Osteocyte (in vitro differentiated cells): Measurements from ENCODE around the gene CLNS1A. TPM values are rescaled to one million over a fixed set of nuclear protein-coding genes. Genes with fewer than 3 reads are reported as not detected.
A peak's percentile ranks its signal among the peaks of the same experiment; 100 is the strongest.

Source experiments
- DNase-seq: peaks from one replicate; pipeline ENCODE4 v3.0.0; 2021; ENCODE audit warnings: mixed read lengths; ENCODE audit not compliant: unreplicated experiment; ENCODE audit errors: extremely low spot score
- H3K27ac Mint-ChIP-seq: one replicate; pipeline ENCODE4 v1.8.0; 2021; ENCODE audit warnings: mild to moderate bottlenecking, mixed read lengths; ENCODE audit not compliant: unreplicated experiment
- H3K27me3 Mint-ChIP-seq: one replicate; pipeline ENCODE4 v1.8.0; 2021; ENCODE audit warnings: mixed read lengths; ENCODE audit not compliant: unreplicated experiment
- H3K36me3 Mint-ChIP-seq: one replicate; pipeline ENCODE4 v1.8.0; 2021; ENCODE audit warnings: mixed read lengths; ENCODE audit not compliant: unreplicated experiment
- H3K4me1 Mint-ChIP-seq: one replicate; pipeline ENCODE4 v1.8.0; 2021; ENCODE audit warnings: mixed read lengths; ENCODE audit not compliant: unreplicated experiment
- H3K4me3 Mint-ChIP-seq: one replicate; pipeline ENCODE4 v1.8.0; 2021; ENCODE audit warnings: mild to moderate bottlenecking, moderate library complexity, mixed read lengths; ENCODE audit not compliant: unreplicated experiment
- H3K9me3 Mint-ChIP-seq: one replicate; pipeline ENCODE4 v1.8.0; 2021; ENCODE audit warnings: mixed read lengths; ENCODE audit not compliant: unreplicated experiment
- total RNA-seq: library from RNA; stranded (reverse); gene quantifications from 2 replicates; pipeline ENCODE4 v1.2.1, GENCODE V29; 2021
- TF ChIP-seq, protein P1 (sequence below): fragments of 200-600 bp; sonication (generic); IDR thresholded peaks from 2 replicates; pipeline ENCODE4 v1.5.0; 2021; ENCODE audit warnings: antibody characterized with exemption, mild to moderate bottlenecking, moderate library complexity

CLNS1A gene
- total RNA-seq, 1 donor from 2014 or later: 88.0 TPM

DNA sequence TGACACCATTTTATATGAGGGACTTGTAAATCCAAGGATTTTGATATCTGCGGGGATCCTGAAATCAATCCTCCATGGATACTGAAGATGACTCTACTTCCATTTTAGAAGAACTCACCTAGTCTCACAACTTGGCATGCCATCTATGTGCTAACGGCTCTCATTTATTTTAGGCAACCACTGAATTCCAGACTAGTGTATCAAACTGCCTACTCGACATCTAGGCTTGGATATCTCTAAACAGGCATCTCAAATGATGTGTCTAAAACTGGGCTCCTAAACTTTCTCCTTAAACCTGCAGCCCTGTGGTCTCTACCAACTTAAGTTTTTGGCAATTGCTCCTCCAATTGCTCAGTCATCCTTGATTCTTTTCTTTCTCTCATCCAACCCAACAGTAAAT is 31.2 kb upstream of the CLNS1A start:
- Mint-ChIP-seq H3K27me3 (no peaks in the 10 kb centered on the region), H3K36me3 (peaks cover 65% of the 10 kb centered on the region), H3K27ac (no peak overlapping the region), H3K4me1 (no peaks in the 10 kb centered on the region), H3K4me3 (no peak overlapping the region), H3K9me3 (no peaks in the 10 kb centered on the region)
- no peak for DNase-seq
- TF ChIP-seq, protein P1, sequence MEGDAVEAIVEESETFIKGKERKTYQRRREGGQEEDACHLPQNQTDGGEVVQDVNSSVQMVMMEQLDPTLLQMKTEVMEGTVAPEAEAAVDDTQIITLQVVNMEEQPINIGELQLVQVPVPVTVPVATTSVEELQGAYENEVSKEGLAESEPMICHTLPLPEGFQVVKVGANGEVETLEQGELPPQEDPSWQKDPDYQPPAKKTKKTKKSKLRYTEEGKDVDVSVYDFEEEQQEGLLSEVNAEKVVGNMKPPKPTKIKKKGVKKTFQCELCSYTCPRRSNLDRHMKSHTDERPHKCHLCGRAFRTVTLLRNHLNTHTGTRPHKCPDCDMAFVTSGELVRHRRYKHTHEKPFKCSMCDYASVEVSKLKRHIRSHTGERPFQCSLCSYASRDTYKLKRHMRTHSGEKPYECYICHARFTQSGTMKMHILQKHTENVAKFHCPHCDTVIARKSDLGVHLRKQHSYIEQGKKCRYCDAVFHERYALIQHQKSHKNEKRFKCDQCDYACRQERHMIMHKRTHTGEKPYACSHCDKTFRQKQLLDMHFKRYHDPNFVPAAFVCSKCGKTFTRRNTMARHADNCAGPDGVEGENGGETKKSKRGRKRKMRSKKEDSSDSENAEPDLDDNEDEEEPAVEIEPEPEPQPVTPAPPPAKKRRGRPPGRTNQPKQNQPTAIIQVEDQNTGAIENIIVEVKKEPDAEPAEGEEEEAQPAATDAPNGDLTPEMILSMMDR: no peak

DNA sequence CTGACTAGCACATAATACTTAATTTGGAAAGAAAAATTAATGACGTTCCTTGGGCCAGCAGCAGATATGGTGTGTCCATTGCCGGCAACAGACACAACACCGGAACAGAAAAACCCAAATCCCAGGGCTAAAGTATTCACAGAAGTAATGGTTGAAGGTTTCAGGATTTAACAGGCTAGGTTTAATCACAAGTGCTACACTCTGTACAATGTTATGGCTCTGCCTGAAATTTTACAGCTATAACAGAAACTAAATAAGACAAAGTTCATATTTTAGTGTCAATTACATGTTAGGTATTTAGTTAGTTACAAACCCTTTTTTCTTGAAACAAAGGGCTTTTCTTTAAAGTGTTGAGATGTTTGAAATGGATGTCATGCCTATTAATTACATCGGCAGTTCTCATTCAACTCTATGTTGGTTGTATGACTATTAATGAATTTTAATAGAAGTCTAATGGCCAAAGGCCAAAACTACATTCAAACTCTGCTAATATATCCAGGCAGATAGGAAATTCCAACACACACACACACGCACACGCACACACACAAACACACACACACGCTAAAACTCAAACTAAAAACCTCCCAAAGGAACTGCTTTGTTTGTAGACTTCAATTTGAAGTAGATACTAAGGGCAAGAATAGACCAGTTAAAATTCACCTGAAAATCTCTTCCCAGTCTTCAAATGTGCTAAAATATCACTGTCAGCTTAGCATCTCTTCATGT is 27.8 kb upstream of the CLNS1A start:
- no peaks in the 10 kb centered on the region for H3K4me1 Mint-ChIP-seq
- H3K9me3 Mint-ChIP-seq: no peaks in the 10 kb centered on the region
- no peaks in the 10 kb centered on the region for H3K27me3 Mint-ChIP-seq
- no peak overlapping the region for H3K4me3 Mint-ChIP-seq
- no peak for DNase-seq
- H3K27ac Mint-ChIP-seq: no peak overlapping the region
- H3K36me3 Mint-ChIP-seq: peaks cover 44% of the 10 kb centered on the region
- TF ChIP-seq, protein P1: no peak

DNA sequence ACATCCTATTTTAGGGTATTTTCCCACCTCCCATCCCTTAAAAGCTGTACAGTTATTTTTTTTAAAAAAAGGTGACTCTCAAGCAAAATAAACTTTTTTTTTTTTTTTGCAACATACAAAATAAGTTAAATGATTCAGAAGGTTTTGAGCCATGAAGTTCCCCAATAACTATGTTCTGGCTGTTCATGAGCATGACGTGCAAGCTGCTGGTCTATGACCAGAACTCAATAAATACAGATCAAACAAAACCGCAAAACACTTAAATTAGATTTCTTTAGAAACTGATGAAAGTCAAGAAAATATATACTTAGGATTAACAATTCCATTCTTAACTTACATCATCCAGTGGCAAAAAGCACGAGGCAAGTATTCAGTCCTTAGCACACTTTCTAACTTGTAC is 24.1 kb upstream of the CLNS1A start:
- H3K27ac Mint-ChIP-seq: no peak overlapping the region
- H3K9me3 Mint-ChIP-seq: no peaks in the 10 kb centered on the region
- H3K4me1 Mint-ChIP-seq: peaks cover 18% of the 10 kb centered on the region
- no peak overlapping the region for H3K4me3 Mint-ChIP-seq
- TF ChIP-seq, protein P1: no peak
- H3K36me3 Mint-ChIP-seq: peaks cover 14% of the 10 kb centered on the region
- DNase-seq: no peak
- no peaks in the 10 kb centered on the region for H3K27me3 Mint-ChIP-seq

- Mint-ChIP-seq H3K27me3 (no peaks in the 10 kb centered on the region), H3K9me3 (no peaks in the 10 kb centered on the region), H3K27ac (no peak overlapping the region), H3K4me3 (no peak overlapping the region), H3K36me3 (peaks cover 11% of the 10 kb centered on the region), H3K4me1 (peaks cover 19% of the 10 kb centered on the region)
- DNase-seq: no peak
- TF ChIP-seq, protein P1: no peak
Measured at GRCh38 chr11:77660947-77661346, 23.4 kb upstream of the CLNS1A start.

DNA sequence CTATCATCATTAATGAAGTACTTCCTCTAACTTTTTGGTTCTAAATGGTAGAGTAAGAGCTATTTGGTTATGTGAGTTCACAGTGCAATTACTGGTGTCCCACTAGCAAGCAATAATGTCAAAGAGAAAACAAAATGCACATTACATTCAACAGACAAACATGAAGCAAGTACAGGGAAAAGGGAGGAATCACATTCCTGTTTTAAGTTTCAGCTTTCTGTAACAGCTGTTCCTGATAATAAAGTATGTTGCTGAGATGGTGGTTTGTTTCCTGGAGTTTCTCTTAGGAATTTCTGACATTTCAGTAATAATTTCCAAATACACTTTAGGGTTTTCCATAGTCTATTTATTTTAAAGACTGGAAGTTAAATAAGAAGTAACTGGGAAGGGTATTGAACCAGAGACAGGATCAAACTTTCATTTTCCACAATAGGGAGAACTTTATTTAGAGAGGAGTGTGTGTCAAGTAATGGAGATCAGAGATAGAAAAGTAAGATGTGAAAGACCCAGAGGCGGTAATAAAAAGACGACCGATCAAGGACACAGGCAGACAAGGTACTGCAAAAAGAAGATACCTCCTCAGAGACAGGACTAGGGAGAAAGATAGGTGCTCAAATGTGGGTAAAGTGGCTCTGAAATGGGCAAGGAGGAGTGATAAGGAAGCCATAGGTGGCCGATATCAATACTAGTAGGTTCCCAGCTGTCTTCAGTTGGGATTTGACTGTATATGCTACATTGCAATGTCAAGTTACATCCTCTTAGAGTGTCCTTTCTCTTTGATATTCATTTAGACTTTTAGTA is 20.8 kb upstream of the CLNS1A start:
- peaks cover 3% of the 10 kb centered on the region for H3K36me3 Mint-ChIP-seq
- no peaks in the 10 kb centered on the region for H3K27me3 Mint-ChIP-seq
- peak overlapping the region; percentile 83 for H3K27ac Mint-ChIP-seq
- H3K4me1 Mint-ChIP-seq: peaks cover 19% of the 10 kb centered on the region
- DNase-seq: no peak
- peak overlapping the region; percentile 19 for H3K4me3 Mint-ChIP-seq
- TF ChIP-seq, protein P1: no peak
- H3K9me3 Mint-ChIP-seq: no peaks in the 10 kb centered on the region
